ENCODE results near the gene SAMD11.
"Not testable (repeated sequence)": the region's sequence is repeated elsewhere in the genome, so short reads cannot be mapped to it uniquely, and the experiment has no call there.

SAMD11 gene

DNA sequence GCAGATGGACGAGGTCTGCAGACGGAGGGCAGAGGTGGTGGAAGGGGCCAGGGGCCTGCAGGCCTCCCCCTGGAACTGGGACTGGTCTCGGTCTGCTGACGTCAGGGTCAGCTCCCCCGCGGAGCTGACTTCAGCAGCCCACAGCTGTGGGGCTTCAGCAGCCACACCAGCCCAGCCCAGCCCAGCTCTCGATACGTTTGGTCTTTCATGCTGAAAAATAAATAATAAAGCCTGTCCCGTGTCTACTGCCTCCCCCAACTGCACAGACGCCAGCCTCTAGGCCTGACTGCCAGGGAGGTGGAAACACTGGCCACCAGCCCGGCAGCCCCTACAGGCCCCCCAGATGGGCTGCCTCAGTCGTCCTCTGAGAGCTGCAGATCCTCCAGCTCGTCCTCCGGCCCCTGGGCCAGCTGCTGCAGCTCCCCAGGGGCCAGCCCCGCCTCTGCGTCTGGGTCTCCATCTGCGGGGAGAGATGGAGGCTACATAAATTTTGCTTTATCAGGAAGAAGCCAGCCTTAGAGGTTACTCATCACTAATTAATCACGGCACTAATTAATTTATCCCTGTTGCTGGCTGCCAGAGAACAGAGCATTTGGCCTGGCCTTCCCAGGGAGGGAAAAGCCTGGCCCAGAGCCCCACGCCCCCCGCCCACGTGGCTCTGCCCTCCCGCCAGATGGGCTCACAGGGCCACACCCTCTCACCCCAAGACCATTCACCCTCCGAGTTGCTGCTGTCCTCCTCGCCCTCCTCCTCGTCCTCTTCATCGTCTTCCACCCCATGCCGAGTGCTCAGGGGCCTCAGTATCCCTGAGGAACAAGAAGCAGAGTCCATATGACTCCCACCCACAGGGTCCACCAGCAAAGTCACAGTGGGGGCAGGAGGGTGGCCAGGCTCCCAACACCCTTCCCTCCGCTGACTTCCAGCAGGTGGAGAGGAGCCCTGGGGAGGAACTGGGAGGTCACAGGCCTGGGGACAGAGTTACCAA is 20.9 kb downstream of the SAMD11 start:
- peaks cover 36% of the 10 kb centered on the region for H3K27me3 ChIP-seq (replicated peaks; ENCODE audit: insufficient read depth, low read length)
- no peaks in the 10 kb centered on the region for H3K9me3 ChIP-seq (replicated peaks; ENCODE audit: insufficient read depth, low read length)
- H4K20me1 ChIP-seq (ENCODE audit: insufficient read depth, low read length): peaks cover 7% of the 10 kb centered on the region; the same call in 1 of the 2 replicates
- no peaks in the 10 kb centered on the region for H3K79me2 ChIP-seq (ENCODE audit: low read length)
- no peaks in the 10 kb centered on the region for H3K9me2 ChIP-seq (replicated peaks; ENCODE audit: insufficient read depth, low read length)
- peaks cover 16% of the 10 kb centered on the region for H3F3A ChIP-seq (ENCODE audit: insufficient read depth, low read length)
- DNase-seq: peak; percentile 71
- H3K4me2 ChIP-seq (ENCODE audit: low read depth, low read length): peak overlapping the region; percentile 89
- no peak overlapping the region for H2AFZ ChIP-seq (ENCODE audit: low read length)
- peak overlapping the region; percentile 45 for H3K4me3 ChIP-seq (ENCODE audit: low read length)
- peaks cover 3% of the 10 kb centered on the region; the same call in 1 of the 2 replicates for H3K36me3 ChIP-seq (replicated peaks; ENCODE audit: insufficient read depth, low read length)
- no peak for TF ChIP-seq EZH2 (optimal IDR thresholded peaks at IDR 0.05; ENCODE audit: low read depth, low read length)
- TF ChIP-seq, protein P1, sequence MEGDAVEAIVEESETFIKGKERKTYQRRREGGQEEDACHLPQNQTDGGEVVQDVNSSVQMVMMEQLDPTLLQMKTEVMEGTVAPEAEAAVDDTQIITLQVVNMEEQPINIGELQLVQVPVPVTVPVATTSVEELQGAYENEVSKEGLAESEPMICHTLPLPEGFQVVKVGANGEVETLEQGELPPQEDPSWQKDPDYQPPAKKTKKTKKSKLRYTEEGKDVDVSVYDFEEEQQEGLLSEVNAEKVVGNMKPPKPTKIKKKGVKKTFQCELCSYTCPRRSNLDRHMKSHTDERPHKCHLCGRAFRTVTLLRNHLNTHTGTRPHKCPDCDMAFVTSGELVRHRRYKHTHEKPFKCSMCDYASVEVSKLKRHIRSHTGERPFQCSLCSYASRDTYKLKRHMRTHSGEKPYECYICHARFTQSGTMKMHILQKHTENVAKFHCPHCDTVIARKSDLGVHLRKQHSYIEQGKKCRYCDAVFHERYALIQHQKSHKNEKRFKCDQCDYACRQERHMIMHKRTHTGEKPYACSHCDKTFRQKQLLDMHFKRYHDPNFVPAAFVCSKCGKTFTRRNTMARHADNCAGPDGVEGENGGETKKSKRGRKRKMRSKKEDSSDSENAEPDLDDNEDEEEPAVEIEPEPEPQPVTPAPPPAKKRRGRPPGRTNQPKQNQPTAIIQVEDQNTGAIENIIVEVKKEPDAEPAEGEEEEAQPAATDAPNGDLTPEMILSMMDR (IDR thresholded peaks at IDR 0.05; ENCODE audit: low read length): no peak
- no peak for TF ChIP-seq EZH2phosphoT487 (IDR thresholded peaks at IDR 0.05; ENCODE audit: low read length)
- H3K9ac ChIP-seq (ENCODE audit: low read length): peak overlapping the region; percentile 55; the same call in 1 of the 2 replicates
- H3K4me1 ChIP-seq (ENCODE audit: low read length): peaks cover 34% of the 10 kb centered on the region
- H3K27ac ChIP-seq (ENCODE audit: low read length): peak overlapping the region; percentile 79

DNA sequence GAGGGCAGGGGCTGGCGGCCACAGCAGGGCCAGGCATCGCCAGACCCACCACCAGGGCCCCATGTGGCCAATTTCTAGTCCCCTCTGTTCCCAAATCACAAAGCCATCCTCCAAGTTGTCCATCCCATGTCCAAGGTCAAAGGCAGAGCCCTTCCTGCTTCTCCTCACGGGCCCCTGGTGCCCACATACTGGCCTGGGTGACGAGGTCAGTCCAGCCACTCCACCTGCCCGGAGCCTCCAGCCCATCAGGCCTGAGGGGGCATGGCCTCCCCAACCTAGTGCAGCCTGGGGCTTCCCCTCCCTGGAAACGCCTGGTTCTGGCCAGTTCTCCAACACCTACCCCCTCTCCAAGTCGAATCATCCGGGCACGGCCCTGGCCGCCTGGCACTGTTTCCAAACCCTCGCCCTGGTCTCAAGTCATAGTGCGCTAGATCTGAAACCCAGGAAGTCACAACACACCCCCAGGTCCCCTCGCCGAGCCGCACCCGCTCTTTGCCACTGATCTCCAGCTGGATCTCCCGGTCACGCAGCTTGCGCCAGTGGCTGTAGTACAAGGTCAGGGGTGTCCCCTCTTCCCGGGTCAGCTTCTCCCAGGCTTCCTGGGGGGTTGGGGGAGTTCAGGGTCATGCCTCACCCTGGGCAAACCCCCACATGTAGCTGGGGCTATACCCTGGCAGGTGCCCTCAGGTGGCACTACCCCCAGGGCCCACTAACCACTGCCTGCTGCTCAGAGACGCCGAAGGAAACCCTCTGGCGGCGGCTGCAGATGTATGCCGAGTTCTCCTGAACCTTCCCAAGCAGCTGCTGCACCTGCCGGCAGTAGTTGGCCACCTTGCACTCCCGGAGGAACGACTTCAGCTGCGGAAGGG is 22.2 kb downstream of the SAMD11 start:
- peaks cover 4% of the 10 kb centered on the region; the same call in 1 of the 2 replicates for H4K20me1 ChIP-seq (ENCODE audit: insufficient read depth, low read length)
- no peak overlapping the region for H3K4me3 ChIP-seq (ENCODE audit: low read length)
- no peaks in the 10 kb centered on the region for H3K9me2 ChIP-seq (replicated peaks; ENCODE audit: insufficient read depth, low read length)
- H3K9ac ChIP-seq (ENCODE audit: low read length): no peak overlapping the region
- H3K27ac ChIP-seq (ENCODE audit: low read length): no peak overlapping the region
- no peaks in the 10 kb centered on the region for H3K79me2 ChIP-seq (ENCODE audit: low read length)
- H3F3A ChIP-seq (ENCODE audit: insufficient read depth, low read length): peaks cover 16% of the 10 kb centered on the region
- no peak for DNase-seq
- TF ChIP-seq EZH2 (optimal IDR thresholded peaks at IDR 0.05; ENCODE audit: low read depth, low read length) (no peak), EZH2phosphoT487 (IDR thresholded peaks at IDR 0.05; ENCODE audit: low read length) (no peak)
- TF ChIP-seq, protein P1 (IDR thresholded peaks at IDR 0.05; ENCODE audit: low read length): no peak
- H3K4me2 ChIP-seq (ENCODE audit: low read depth, low read length): peak overlapping the region; percentile 89; the same call in 1 of the 2 replicates
- H3K4me1 ChIP-seq (ENCODE audit: low read length): peaks cover 28% of the 10 kb centered on the region
- H2AFZ ChIP-seq (ENCODE audit: low read length): no peak overlapping the region
- H3K27me3 ChIP-seq (replicated peaks; ENCODE audit: insufficient read depth, low read length): peaks cover 25% of the 10 kb centered on the region
- H3K36me3 ChIP-seq (replicated peaks; ENCODE audit: insufficient read depth, low read length): peaks cover 3% of the 10 kb centered on the region; the same call in 1 of the 2 replicates
- H3K9me3 ChIP-seq (replicated peaks; ENCODE audit: insufficient read depth, low read length): no peaks in the 10 kb centered on the region

DNA sequence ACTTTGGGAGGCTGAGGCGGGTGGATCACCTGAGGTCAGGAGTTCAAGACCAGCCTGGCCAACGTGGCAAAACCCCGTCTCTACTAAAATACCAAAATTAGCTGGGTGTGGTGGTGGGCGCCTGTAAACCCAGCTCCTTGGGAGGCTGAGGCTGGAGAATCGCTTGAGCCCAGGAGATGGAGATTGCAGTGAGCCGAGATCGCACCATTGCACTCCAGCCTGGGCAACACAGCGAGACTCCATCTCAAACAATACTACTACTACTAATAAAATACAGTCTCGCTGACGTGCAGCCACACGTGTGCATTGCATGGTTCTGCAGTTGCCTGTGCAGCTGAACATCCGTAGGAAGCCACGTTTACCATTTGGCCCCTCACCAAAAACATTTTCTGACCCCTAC is 23.1 kb downstream of the SAMD11 start:
- not testable (repeated sequence) for H3K4me3 ChIP-seq (ENCODE audit: low read length); H3K9me3 ChIP-seq (replicated peaks; ENCODE audit: insufficient read depth, low read length); H3K9me2 ChIP-seq (replicated peaks; ENCODE audit: insufficient read depth, low read length); H3K4me2 ChIP-seq (ENCODE audit: low read depth, low read length); H4K20me1 ChIP-seq (ENCODE audit: insufficient read depth, low read length); H3K79me2 ChIP-seq (ENCODE audit: low read length); H3K9ac ChIP-seq (ENCODE audit: low read length); H2AFZ ChIP-seq (ENCODE audit: low read length); H3K27ac ChIP-seq (ENCODE audit: low read length); H3K36me3 ChIP-seq (replicated peaks; ENCODE audit: insufficient read depth, low read length); DNase-seq
- Histone ChIP-seq H3F3A (ENCODE audit: insufficient read depth, low read length) (peaks cover 16% of the 10 kb centered on the region), H3K4me1 (ENCODE audit: low read length) (peaks cover 23% of the 10 kb centered on the region), H3K27me3 (replicated peaks; ENCODE audit: insufficient read depth, low read length) (peaks cover 16% of the 10 kb centered on the region)
